Measurements from ENCODE around the gene LIPE.

DNA sequence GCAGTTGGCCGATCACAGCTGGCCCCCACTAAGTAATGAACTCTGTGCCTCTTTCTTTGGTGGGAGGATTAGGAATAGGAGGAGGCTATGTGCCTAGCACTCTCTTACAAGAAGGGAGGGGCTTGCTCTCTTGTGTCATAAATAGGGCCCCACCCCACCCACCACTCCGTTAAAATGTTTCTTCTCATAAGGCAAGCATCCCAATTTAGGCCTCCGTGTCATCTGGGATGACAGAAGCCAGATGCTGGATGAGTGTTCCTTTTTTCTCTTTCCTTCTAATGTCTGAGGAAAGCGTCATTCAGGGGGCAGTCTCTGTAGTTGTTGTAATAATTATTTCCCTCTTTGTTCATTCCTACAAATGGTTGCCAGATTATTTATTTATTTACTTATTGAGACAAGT is at the start of gene LIPE:
- TF ChIP-seq, protein P1, sequence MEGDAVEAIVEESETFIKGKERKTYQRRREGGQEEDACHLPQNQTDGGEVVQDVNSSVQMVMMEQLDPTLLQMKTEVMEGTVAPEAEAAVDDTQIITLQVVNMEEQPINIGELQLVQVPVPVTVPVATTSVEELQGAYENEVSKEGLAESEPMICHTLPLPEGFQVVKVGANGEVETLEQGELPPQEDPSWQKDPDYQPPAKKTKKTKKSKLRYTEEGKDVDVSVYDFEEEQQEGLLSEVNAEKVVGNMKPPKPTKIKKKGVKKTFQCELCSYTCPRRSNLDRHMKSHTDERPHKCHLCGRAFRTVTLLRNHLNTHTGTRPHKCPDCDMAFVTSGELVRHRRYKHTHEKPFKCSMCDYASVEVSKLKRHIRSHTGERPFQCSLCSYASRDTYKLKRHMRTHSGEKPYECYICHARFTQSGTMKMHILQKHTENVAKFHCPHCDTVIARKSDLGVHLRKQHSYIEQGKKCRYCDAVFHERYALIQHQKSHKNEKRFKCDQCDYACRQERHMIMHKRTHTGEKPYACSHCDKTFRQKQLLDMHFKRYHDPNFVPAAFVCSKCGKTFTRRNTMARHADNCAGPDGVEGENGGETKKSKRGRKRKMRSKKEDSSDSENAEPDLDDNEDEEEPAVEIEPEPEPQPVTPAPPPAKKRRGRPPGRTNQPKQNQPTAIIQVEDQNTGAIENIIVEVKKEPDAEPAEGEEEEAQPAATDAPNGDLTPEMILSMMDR (IDR thresholded peaks at IDR 0.05): no peak
- no peak for TF ChIP-seq ZFX (IDR thresholded peaks at IDR 0.05; ENCODE audit: borderline replicate concordance)
